HG02981 (cell line): ENCODE data around the gene BTBD7.
A peak's percentile ranks its signal among the peaks of the same experiment; 100 is the strongest.
"Not testable (repeated sequence)": the region's sequence is repeated elsewhere in the genome, so short reads cannot be mapped to it uniquely, and the experiment has no call there.

ENCODE experiments used
- ATAC-seq: cut with Tn5 transposase; IDR thresholded peaks from one replicate; pipeline ENCODE4 v1.9.1; 2021; ENCODE audit warnings: mild to moderate bottlenecking, moderate library complexity; ENCODE audit not compliant: unreplicated experiment

The BTBD7 gene

GRCh38 chr14:93332853-93333630 is at the start of gene BTBD7:
BTBD7 (minus strand) TSS chr14:93333036; CDS start chr14:93296051, 36,985 bp downstream.
- ATAC-seq, result peak; percentile 74

GRCh38 chr14:93381644-93382043 is 48.8 kb upstream of the BTBD7 start:
- peak; percentile 64 for ATAC-seq

GRCh38 chr14:93379831-93380230 is 47.0 kb upstream of the BTBD7 start:
- ATAC-seq, result no peak

- ATAC-seq, result peak; percentile 95
Measured at GRCh38 chr14:93375673-93376156, 42.9 kb upstream of the BTBD7 start.

GRCh38 chr14:93369713-93370266 is 37.0 kb upstream of the BTBD7 start:
- ATAC-seq, result peak; percentile 93

- ATAC-seq, result no peak
Measured at GRCh38 chr14:93368996-93369712, 36.3 kb upstream of the BTBD7 start.

- ATAC-seq, result not testable (repeated sequence)
Measured at GRCh38 chr14:93354873-93355272, 22.0 kb upstream of the BTBD7 start.

GRCh38 chr14:93348292-93348691 is 15.5 kb upstream of the BTBD7 start:
- ATAC-seq, result no peak

- ATAC-seq, result no peak
Measured at GRCh38 chr14:93347850-93348249, 15.0 kb upstream of the BTBD7 start.

- ATAC-seq, result no peak
Measured at GRCh38 chr14:93346926-93347721, 14.3 kb upstream of the BTBD7 start, which contains the start of gene COX8C. COX8C (plus strand) TSS chr14:93347182; CDS start chr14:93347269, 87 bp downstream.

GRCh38 chr14:93343797-93344196 is 11.0 kb upstream of the BTBD7 start:
- ATAC-seq, result no peak

GRCh38 chr14:93343266-93343665 is 10.4 kb upstream of the BTBD7 start:
- ATAC-seq, result no peak

GRCh38 chr14:93337884-93338283 is 5.0 kb upstream of the BTBD7 start:
- ATAC-seq, result no peak

- no peak for ATAC-seq
Measured at GRCh38 chr14:93337143-93337753, 4.4 kb upstream of the BTBD7 start.

GRCh38 chr14:93333631-93334103 is 831 bp upstream of the BTBD7 start:
- ATAC-seq, result no peak

GRCh38 chr14:93332397-93332852 is 411 bp downstream of the BTBD7 start:
- ATAC-seq, result peak; percentile 47

- ATAC-seq, result no peak
Measured at GRCh38 chr14:93331728-93332396, 974 bp downstream of the BTBD7 start.

GRCh38 chr14:93331002-93331727 is 1.7 kb downstream of the BTBD7 start:
- ATAC-seq, result no peak

GRCh38 chr14:93330609-93331000 is 2.2 kb downstream of the BTBD7 start:
- no peak for ATAC-seq
